C4-2B (cell line): Measurements from ENCODE around the gene VPS13C.

Source experiments
- H3K27ac ChIP-seq: fragments of 450-650 bp; 2 replicates; pipeline ENCODE4 v1.5.1; 2017
- ZFX ChIP-seq: fragments of 450-650 bp; IDR thresholded peaks from 2 replicates; pipeline ENCODE4 v1.6.1; 2017
- TF ChIP-seq, protein P1 (sequence below): fragments of 450-650 bp; conservative IDR thresholded peaks from 2 replicates; pipeline ENCODE4 v1.5.1; 2017; ENCODE audit warnings: mild to moderate bottlenecking

Gene VPS13C

DNA sequence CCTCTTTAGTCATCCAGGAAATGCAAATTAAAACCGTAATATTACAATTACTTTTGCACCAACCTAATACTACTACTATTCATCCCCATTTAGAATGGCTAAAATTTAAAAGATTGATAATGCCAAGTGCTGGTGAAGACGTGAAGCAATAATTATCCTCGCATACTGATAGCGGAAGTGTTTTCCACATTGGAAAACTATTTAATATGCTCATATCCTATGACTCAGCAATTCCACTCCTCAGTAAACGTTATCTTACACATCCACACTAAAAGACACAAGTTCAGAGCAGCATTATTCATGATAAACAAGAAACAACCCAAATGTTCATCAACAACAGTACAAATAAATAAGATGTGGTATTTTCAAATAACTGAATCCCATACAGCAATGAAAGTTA, 70.6 kb downstream of the VPS13C start:
- H3K27ac ChIP-seq = no peak overlapping the region
- TF ChIP-seq, protein P1, sequence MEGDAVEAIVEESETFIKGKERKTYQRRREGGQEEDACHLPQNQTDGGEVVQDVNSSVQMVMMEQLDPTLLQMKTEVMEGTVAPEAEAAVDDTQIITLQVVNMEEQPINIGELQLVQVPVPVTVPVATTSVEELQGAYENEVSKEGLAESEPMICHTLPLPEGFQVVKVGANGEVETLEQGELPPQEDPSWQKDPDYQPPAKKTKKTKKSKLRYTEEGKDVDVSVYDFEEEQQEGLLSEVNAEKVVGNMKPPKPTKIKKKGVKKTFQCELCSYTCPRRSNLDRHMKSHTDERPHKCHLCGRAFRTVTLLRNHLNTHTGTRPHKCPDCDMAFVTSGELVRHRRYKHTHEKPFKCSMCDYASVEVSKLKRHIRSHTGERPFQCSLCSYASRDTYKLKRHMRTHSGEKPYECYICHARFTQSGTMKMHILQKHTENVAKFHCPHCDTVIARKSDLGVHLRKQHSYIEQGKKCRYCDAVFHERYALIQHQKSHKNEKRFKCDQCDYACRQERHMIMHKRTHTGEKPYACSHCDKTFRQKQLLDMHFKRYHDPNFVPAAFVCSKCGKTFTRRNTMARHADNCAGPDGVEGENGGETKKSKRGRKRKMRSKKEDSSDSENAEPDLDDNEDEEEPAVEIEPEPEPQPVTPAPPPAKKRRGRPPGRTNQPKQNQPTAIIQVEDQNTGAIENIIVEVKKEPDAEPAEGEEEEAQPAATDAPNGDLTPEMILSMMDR = no peak
- no peak for TF ChIP-seq ZFX

DNA sequence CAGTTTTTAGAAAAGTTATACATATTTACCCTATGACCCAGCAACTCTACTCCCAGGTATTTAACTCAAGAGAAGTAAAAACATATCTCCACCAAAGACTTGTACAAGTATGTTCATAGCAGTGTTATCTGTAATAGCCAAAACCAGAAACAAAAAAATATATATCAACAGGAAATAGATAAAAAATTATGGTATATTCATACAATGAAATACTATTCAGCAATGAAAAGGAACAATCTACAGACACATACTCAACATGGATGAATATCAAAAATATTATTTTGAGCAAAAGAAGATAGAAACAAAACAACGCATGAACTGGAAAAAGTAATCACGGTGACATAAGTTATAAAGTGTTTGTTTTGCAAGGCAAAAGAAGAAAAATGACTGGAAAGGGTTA, 72.4 kb downstream of the VPS13C start:
- no peak overlapping the region for H3K27ac ChIP-seq
- TF ChIP-seq ZFX = no peak
- TF ChIP-seq, protein P1 = no peak

- H3K27ac ChIP-seq = no peak overlapping the region
Measured at GRCh38 chr15:61983081-61983480, 77.2 kb downstream of the VPS13C start.

DNA sequence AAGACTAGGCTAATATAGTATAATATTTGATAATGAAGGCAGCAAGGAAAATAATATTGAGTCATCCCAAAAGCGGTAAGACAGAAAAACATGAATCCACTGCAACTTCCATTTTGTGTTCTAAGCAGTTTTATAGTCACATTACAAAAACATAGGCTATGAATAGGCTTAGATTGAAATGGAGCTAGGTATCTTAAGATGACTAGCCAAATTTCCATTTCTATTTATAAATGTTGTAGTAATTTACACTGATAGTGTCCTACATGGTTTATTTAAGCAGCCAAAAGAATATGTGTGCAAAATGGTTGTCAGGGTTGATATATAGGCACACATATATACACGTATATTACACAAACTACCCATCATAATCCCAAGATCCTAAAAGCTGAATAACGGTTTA, 82.0 kb downstream of the VPS13C start:
- no peak for TF ChIP-seq ZFX
- TF ChIP-seq, protein P1 = no peak
- no peak overlapping the region for H3K27ac ChIP-seq

More at GRCh38 chr15:61983081-61983480, 77.2 kb downstream of the VPS13C start:
- TF ChIP-seq, protein P1 = no peak
- TF ChIP-seq ZFX = no peak

DNA sequence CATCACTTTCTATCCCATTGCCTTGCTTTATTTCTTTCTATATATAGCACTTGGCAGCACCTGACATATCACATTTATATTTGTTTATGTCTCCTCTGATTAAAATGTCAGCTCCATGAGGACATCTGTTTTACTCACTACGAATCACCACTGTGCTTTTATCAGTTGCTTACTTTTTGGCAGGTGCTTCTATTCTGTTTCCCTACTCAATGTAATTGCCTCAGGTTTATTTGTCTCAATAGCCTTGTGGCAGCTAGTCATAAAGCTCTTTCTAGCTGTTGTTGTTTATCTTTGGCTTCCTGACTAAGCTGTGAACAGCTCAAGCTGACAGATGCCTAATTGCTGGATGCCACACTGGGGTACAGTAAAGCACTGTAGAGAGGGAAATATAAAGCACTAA, 85.5 kb downstream of the VPS13C start:
- no peak for TF ChIP-seq ZFX
- TF ChIP-seq, protein P1 = no peak
- H3K27ac ChIP-seq = no peak overlapping the region

DNA sequence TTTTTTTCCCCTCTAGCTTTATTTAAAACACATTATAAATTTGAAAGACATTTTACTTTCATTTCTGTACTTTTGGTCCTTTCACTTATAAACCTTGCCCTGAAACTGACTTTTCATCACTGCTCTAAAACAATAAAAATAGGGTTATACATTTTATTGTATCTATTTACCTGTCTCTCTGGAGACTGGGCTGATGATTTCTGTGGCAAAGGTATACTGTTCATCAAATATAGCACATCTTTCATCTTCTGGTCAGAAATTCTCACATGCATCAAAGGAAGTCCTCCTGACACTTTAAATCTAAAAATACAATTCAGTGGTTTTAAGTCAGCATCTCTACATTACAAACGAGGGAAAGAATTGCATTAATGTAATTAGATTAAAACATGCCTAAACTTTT, 86.1 kb downstream of the VPS13C start:
- H3K27ac ChIP-seq = no peak overlapping the region
- TF ChIP-seq ZFX = no peak
- TF ChIP-seq, protein P1 = no peak

GRCh38 chr15:61951949-61952348, 108.3 kb downstream of the VPS13C start:
- H3K27ac ChIP-seq = no peak overlapping the region
- TF ChIP-seq, protein P1 = no peak
- TF ChIP-seq ZFX = no peak
